Measurements from ENCODE around the gene DPYSL3. TPM values are rescaled to one million over a fixed set of nuclear protein-coding genes. Genes with fewer than 3 reads are reported as not detected.

DPYSL3 gene
- total RNA-seq, 1 experiment from 2014 or later = 17.2 TPM

- TF ChIP-seq CBX3 (IDR thresholded peaks at IDR 0.05; ENCODE audit: low read depth) (no peak), EGR1 (IDR thresholded peaks at IDR 0.05; ENCODE audit: low read depth) (no peak), ZNF274 (IDR thresholded peaks at IDR 0.05; ENCODE audit: low read depth, low read length) (no peak)
- TF ChIP-seq, protein P1, sequence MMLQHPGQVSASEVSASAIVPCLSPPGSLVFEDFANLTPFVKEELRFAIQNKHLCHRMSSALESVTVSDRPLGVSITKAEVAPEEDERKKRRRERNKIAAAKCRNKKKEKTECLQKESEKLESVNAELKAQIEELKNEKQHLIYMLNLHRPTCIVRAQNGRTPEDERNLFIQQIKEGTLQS (IDR thresholded peaks at IDR 0.05) = no peak
Measured at GRCh38 chr5:147523069-147523468, 13.2 kb upstream of the DPYSL3 start (continued).

GRCh38 chr5:147522435-147522834 lies 12.6 kb upstream of the DPYSL3 start:
- Histone ChIP-seq H3K9me3 (ENCODE audit: control insufficient read depth in 1 of 2, insufficient read depth in 1 of 2, low read depth in 1 of 2, low read length in 2 of 2) (no peaks in the 10 kb centered on the region), H2AFZ (ENCODE audit: low read depth, low read length, poor library complexity, severe bottlenecking) (no peak overlapping the region), H4K20me1 (ENCODE audit: insufficient read depth) (no peaks in the 10 kb centered on the region), H3K4me1 (ENCODE audit: control insufficient read depth in 1 of 2, insufficient read depth in 2 of 2, low read length in 2 of 2) (no peaks in the 10 kb centered on the region), H3K36me3 (ENCODE audit: control insufficient read depth in 1 of 2, insufficient read depth in 2 of 2, low read length in 2 of 2) (no peaks in the 10 kb centered on the region), H3K9me2 (ENCODE audit: insufficient read depth) (no peaks in the 10 kb centered on the region), H3K4me2 (ENCODE audit: low read length) (no peak overlapping the region), H3K79me2 (ENCODE audit: insufficient read depth, low read length) (no peaks in the 10 kb centered on the region), H3K27ac (ENCODE audit: low read depth, low read length) (no peak overlapping the region), H3K27me3 (ENCODE audit: insufficient read depth, low read length) (peaks cover 15% of the 10 kb centered on the region), H3K9ac (ENCODE audit: low read length) (no peak overlapping the region), H3K4me3 (replicated peaks in 1 of 2; ENCODE audit: low read depth in 1 of 2, low read length in 2 of 2) (no peak overlapping the region)
- TF ChIP-seq EZH2phosphoT487 (IDR thresholded peaks at IDR 0.05; ENCODE audit: borderline replicate concordance) (no peak), ZFX (IDR thresholded peaks at IDR 0.05) (no peak), POLR2AphosphoS5 (IDR thresholded peaks at IDR 0.05; ENCODE audit: low read depth, low read length) (no peak), YY1 (IDR thresholded peaks at IDR 0.05; ENCODE audit: extremely low read depth, insufficient replicate concordance, low read depth, low read length) (no peak), SP1 (IDR thresholded peaks at IDR 0.05; ENCODE audit: low read depth) (no peak), SIN3A (IDR thresholded peaks at IDR 0.05; ENCODE audit: low read depth) (no peak), EGR1 (IDR thresholded peaks at IDR 0.05; ENCODE audit: low read depth) (no peak), TCF7L2 (IDR thresholded peaks at IDR 0.05; ENCODE audit: borderline replicate concordance, extremely low read depth, insufficient read depth, insufficient read length) (no peak), CTCF (IDR thresholded peaks at IDR 0.05 in 2 of 3, conservative IDR thresholded peaks at IDR 0.05 in 1 of 3; ENCODE audit: borderline replicate concordance in 1 of 3, insufficient read depth in 1 of 3, low read depth in 2 of 3, low read length in 2 of 3) (no peak), CEBPB (IDR thresholded peaks at IDR 0.05; ENCODE audit: low read depth) (no peak), JUND (IDR thresholded peaks at IDR 0.05) (no peak)
- TF ChIP-seq, protein P2, sequence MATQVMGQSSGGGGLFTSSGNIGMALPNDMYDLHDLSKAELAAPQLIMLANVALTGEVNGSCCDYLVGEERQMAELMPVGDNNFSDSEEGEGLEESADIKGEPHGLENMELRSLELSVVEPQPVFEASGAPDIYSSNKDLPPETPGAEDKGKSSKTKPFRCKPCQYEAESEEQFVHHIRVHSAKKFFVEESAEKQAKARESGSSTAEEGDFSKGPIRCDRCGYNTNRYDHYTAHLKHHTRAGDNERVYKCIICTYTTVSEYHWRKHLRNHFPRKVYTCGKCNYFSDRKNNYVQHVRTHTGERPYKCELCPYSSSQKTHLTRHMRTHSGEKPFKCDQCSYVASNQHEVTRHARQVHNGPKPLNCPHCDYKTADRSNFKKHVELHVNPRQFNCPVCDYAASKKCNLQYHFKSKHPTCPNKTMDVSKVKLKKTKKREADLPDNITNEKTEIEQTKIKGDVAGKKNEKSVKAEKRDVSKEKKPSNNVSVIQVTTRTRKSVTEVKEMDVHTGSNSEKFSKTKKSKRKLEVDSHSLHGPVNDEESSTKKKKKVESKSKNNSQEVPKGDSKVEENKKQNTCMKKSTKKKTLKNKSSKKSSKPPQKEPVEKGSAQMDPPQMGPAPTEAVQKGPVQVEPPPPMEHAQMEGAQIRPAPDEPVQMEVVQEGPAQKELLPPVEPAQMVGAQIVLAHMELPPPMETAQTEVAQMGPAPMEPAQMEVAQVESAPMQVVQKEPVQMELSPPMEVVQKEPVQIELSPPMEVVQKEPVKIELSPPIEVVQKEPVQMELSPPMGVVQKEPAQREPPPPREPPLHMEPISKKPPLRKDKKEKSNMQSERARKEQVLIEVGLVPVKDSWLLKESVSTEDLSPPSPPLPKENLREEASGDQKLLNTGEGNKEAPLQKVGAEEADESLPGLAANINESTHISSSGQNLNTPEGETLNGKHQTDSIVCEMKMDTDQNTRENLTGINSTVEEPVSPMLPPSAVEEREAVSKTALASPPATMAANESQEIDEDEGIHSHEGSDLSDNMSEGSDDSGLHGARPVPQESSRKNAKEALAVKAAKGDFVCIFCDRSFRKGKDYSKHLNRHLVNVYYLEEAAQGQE (IDR thresholded peaks at IDR 0.05; ENCODE audit: low read depth) = no peak
- TF ChIP-seq, protein P3, sequence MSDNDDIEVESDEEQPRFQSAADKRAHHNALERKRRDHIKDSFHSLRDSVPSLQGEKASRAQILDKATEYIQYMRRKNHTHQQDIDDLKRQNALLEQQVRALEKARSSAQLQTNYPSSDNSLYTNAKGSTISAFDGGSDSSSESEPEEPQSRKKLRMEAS (IDR thresholded peaks at IDR 0.05) = no peak
- TF ChIP-seq, protein P4, sequence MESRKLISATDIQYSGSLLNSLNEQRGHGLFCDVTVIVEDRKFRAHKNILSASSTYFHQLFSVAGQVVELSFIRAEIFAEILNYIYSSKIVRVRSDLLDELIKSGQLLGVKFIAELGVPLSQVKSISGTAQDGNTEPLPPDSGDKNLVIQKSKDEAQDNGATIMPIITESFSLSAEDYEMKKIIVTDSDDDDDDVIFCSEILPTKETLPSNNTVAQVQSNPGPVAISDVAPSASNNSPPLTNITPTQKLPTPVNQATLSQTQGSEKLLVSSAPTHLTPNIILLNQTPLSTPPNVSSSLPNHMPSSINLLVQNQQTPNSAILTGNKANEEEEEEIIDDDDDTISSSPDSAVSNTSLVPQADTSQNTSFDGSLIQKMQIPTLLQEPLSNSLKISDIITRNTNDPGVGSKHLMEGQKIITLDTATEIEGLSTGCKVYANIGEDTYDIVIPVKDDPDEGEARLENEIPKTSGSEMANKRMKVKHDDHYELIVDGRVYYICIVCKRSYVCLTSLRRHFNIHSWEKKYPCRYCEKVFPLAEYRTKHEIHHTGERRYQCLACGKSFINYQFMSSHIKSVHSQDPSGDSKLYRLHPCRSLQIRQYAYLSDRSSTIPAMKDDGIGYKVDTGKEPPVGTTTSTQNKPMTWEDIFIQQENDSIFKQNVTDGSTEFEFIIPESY (IDR thresholded peaks at IDR 0.05; ENCODE audit: extremely low read depth, insufficient replicate concordance, low read length) = no peak
- BruUV-seq (replicated peaks) = no TSS peak
- RAD21 ChIA-PET (ENCODE audit: low non-redundant PET in 1 of 2, low total read pairs in 2 of 2, uncharacterized antibody in 2 of 2, unreplicated experiment in 2 of 2) = no interaction called here
- no peak for DNase-seq (ENCODE audit: low read depth, low spot score)
- intact Hi-C loops (cut with micrococcal nuclease) = no loop called here
- no peak for ATAC-seq
- CTCF ChIA-PET = no interaction called here
- POLR2A ChIA-PET = no interaction called here
